SK-MEL-5 (cell line): Measurements from ENCODE around the gene MYMX. TPM values are rescaled to one million over a fixed set of nuclear protein-coding genes. Genes with fewer than 3 reads are reported as not detected.
A peak's percentile ranks its signal among the peaks of the same experiment; 100 is the strongest.

Experiments used
- DNase-seq: peaks from one replicate; pipeline ENCODE4 v3.0.0-alpha.2; 2016; ENCODE audit warnings: low read depth, low spot score
- in situ Hi-C: cut with HindIII; loops from 2 replicates; pipeline ENCODE4 v1.10.0; 2016; ENCODE audit warnings: low sequenced_read_pairs, high pct_unique_total_duplicates, low pct_unique_long_range_greater_than_20kb
- total RNA-seq: library from RNA; depleted of rRNA; stranded (reverse); fragments of >200 nt; shearing (Covaris generic); gene quantifications from 2 replicates; pipeline ENCODE4 v1.2.3, GENCODE V29; 2014

Gene MYMX
- total RNA-seq, 1 experiment from 2014 or later, result not detected

DNA sequence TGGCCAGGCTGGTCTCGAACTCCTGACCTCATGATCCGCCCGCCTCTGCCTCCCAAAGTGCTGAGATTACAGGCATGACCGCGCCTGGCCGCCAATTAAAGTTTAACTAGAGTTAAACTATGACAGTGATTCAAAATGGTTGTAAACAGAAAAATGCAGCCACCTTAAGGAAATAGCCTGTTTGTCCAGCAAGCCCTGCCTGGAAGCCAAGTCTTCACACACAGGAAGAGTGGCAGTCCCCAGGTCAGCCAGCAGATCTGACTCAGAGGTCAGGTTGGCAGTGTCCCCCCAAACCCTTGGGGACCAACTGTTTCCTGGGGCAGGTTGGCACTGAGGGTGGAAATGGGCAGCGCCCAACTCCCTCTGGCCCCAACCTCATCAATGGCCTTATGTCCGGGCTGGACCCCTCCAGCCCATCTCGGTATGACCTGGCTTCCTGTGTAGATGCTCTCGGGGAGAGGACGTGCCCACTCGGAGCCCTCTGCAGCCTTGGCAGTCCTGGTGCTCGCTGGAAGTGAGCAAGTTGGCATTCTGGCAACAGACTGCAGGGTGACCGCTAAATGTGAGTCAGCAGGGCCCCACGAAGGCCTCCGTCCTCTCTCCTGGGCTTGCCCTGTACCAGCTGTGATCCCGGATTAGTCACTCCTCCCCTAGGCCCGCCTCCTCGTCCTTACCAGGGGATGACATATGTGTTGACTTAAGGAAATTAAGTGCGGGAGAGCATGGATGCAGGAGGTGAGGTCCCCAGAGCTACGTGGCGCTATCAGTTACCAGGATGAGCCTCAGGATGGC lies 20.5 kb downstream of the MYMX start:
- peak; percentile 70 for DNase-seq
- in situ Hi-C loops, result no loop called here

DNA sequence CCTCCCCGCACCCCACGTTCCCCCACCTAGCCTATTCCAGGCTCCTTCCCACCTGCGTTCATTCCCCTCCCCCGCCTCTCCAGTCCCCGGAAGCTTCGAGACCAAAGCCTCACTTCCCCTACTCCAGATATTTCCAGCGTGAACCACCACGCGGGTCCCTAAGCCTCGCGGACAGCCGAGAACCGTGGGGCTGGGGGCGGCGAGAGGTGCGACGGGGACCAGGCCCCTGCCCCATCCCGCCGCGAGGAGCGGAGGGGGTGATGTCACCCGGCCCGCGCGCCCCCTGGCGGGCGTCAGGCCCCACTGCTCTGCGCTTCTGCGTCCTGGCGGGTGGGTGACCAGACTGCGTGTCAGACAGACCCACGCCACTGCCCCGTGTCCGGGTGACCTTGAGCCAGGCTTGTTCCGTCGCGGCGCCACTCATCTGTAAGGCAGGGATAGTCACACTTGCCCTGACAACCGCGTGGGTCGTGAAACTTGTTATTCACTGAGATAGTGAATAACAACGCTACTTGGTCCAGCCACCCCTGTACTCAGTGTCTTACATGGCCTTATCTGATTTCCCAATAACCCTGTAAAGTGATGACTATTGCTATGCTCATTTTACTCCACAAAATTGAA lies 21.2 kb downstream of the MYMX start:
- DNase-seq, result peak; percentile 62
- in situ Hi-C loops, result no loop called here

DNA sequence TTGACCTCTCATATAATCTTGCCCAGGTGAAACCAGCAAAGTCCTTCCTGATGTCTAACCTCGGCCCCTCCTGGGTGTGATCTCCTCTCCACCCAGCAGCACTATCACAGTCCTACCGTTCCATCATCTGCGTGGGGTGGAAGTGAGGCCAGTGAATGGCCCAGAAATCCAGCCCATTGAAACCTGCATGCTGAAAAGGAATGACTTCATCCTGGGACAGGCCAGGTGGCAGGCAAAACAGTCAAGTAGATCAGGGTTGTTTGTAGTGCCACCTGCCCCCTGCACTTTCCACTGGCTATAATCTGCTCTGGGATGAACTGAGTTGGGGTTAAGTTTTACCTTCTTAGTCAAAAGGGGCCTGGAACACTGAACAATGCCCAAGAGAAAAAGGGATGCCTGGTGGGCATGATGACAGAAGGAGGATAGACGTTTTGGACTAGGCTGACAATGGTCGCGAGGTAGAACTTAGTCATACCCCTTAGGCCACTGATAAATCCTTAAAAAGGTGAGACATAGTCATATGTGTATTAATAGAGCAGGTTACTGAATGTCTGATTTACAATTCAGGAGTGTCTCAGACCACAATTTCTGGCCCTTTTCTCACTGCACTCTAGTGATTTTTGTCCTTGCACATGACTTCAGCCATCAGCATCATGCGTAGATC lies 22.1 kb downstream of the MYMX start:
- DNase-seq, result no peak
- in situ Hi-C loops, result no loop called here

DNA sequence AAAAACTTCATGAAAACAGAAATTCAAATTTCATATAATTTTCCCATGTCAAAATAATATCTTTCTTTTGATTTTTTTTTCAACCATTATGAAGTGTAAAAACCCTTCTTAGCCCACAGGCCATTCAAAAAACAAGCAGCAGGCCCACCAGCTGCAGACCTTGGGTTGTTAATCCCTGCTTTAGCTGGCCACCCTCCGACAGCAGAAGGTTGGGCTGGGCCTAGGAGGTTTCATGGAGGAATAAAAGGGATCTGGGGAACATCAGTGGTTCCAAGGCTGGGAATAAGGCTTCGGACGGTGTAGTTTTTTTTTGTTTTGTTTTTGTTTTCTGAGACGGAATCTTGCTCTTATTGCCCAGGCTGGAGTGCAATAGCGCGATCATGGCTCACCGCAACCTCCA lies 26.6 kb downstream of the MYMX start:
- in situ Hi-C loops, result no loop called here
- no peak for DNase-seq

DNA sequence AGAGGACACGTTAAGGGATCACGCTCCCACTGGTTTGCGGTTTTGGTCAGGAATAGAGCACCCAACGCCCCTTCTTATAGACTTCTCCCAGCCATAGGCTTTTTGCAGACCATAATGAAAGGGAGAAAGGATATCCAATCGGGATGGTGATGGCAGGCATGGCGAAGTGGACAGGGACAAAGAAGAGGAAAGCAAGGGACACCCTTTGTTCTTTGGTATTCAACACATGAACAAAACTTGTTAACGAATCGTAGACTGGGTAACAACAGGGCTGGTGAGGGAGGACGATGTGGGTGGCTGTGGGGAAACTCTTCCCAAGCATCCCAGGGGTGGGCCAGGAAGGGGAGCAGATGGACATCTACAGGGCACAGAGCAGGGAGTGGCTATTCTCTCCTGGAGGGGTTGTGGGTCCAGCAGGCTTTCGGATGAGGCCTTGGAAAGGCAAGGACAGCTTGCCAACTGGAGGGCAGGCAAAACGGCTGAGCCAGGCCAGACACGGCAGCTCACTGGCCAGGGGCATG lies 28.7 kb downstream of the MYMX start:
- in situ Hi-C loops, result no loop called here
- no peak for DNase-seq

DNA sequence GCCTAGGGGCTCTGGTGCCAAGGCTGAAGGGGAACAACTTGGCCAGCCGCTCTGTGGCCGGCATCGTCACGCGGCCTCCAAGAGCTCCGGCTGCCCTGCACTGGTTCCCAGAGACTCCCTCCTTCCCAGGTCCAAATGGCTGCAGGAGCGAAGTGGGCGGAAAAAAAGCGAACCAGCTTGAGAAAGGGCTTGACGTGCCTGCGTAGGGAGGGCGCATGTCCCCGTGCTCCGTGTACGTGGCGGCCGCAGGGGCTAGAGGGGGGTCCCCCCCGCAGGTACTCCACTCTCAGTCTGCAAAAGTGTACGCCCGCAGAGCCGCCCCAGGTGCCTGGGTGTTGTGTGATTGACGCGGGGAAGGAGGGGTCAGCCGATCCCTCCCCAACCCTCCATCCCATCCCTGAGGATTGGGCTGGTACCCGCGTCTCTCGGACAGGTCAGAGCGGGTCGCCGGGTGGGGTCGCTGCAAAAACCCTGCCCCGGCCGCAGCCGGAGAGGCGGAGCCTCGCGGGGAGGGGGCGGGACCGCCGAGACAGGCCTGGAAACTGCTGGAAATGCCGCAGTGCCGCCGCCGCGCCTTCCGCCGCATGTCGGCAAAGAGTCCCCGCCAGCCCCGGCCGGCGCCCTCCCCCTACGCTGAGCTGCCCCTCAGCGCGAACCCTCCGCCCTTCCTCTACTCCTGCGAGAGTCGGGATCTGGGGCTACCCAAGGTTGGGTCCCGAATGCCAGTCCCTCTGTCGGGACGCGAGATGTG lies 29.4 kb downstream of the MYMX start:
- DNase-seq, result peak; percentile 81
- in situ Hi-C loops, result no loop called here

DNA sequence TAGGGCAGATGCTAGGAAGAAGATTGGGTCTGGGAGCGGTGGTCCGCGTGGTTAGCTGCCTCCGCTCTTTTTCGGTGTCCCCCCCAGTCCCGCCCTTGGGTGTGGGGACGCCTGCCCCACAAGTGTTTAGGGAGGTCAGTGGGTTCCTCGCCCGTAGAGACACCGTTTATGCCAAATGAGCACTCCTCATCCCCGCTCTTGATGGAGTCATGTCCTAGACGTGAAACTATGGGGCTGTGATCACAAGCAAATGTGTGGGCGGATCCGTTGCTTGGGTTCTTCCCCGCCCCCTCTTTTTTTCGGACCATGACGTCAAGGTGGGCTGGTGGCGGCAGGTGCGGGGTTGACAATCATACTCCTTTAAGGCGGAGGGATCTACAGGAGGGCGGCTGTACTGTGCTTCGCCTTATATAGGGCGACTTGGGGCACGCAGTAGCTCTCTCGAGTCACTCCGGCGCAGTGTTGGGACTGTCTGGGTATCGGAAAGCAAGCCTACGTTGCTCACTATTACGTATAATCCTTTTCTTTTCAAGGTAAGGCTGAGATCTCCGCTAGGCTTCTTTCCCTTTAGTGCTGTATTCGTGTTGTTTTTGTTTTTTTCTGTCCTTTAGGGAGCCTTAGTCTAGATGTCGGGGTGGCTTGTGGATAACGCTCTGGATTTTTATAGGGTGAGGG lies 30.1 kb downstream of the MYMX start, which contains the start of gene HSP90AB1:
TSS of gene HSP90AB1 (plus strand) at position 439 of the 675 bp plus-strand sequence. CDS start 1,529 bp downstream, outside the sequence.
- peak; percentile 96 for DNase-seq
- in situ Hi-C loops, result no loop called here

DNA sequence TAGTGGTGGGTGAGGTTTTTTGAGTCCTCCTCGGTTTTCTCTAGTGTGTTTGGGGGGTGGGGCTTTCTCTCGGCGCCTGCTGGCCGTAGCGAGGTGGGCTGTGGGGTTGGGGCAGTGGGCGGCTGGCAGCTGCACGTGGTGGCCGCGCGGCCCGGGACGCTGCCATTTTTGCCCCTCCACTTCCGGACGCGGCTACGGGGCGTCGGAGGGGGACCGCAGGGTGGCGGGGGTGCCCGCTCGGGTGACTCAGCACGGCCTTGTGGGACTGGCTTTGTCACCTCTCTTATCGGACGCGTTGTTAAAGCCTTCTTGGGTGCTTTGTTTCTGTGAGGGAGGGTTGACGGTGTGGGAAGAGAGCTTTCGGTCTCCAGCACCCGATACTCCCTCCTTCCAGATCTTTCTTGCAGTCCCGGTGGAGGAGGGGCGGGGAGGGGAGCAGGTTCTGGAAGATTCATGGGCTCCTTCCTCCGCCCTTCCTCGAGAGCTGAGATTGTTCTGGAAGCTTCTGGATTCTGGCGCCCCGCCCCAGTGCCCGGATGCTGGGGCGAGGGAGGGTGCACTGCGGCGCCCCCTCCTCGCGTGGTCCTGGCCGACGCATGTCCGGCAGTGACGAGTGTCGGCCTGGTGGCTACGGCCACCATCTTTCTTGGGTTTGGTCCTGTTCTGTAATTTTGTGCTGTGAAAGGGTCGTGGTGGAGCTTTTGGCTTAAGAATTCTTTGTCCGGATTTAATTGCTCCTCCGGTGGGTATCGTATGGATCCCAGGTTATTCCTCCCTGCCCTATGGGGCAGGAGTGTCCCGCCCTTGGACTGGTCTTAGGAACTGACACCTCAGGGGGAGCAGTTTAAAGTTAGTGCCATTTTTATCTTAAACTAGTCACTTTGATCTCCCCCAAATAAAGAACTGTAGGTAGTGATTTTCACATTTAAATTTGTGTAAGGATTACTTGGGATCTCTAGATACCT lies 30.9 kb downstream of the MYMX start:
- in situ Hi-C loops, result no loop called here
- DNase-seq, result peak; percentile 67

DNA sequence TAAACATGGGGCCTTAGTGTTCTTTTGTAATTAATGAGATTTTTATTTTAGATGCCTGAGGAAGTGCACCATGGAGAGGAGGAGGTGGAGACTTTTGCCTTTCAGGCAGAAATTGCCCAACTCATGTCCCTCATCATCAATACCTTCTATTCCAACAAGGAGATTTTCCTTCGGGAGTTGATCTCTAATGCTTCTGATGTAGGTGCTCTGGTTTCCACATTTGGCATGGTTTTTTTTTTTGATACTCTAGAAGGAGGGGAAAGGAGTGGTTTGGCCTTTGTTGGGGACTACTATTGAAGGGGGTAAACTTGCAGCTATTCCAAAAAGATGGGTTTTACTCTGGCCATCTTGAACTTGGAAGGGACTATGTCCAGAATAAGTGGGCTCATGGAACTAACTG lies 31.9 kb downstream of the MYMX start:
- in situ Hi-C loops, result no loop called here
- DNase-seq, result no peak

DNA sequence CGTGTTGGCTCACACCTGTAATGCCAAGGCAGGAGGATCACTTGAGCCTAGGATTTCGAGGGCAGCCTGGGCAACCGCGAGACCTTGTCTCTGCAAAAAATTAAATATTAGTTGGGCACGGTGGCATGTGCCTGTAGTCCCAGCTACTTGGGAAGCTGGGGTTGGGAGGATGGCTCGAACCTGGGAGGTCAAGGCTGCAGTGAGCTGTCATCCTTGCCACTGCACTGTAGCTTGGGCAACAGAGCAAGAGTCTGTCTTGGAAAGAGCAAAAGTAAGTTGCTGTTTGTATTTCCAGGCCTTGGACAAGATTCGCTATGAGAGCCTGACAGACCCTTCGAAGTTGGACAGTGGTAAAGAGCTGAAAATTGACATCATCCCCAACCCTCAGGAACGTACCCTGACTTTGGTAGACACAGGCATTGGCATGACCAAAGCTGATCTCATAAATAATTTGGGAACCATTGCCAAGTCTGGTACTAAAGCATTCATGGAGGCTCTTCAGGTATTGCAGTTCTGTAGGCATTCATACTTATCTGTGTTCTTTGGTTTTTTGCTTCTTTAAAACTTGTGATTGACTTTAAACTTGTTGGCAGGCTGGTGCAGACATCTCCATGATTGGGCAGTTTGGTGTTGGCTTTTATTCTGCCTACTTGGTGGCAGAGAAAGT lies 32.5 kb downstream of the MYMX start:
- in situ Hi-C loops, result no loop called here
- no peak for DNase-seq

DNA sequence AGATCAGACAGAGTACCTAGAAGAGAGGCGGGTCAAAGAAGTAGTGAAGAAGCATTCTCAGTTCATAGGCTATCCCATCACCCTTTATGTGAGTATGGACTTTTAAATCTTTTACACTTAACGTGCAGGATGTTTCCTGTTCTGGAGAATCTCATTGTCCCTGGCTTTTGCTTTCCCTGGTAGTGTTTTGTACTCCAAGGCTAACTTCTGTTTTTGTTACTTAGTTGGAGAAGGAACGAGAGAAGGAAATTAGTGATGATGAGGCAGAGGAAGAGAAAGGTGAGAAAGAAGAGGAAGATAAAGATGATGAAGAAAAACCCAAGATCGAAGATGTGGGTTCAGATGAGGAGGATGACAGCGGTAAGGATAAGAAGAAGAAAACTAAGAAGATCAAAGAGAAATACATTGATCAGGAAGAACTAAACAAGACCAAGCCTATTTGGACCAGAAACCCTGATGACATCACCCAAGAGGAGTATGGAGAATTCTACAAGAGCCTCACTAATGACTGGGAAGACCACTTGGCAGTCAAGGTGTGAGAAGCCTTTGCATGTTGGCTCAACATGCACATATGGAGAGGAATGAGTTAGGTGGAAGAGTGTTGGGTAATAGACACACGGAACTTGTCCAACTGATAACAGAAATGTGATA lies 33.5 kb downstream of the MYMX start:
- in situ Hi-C loops, result no loop called here
- no peak for DNase-seq

DNA sequence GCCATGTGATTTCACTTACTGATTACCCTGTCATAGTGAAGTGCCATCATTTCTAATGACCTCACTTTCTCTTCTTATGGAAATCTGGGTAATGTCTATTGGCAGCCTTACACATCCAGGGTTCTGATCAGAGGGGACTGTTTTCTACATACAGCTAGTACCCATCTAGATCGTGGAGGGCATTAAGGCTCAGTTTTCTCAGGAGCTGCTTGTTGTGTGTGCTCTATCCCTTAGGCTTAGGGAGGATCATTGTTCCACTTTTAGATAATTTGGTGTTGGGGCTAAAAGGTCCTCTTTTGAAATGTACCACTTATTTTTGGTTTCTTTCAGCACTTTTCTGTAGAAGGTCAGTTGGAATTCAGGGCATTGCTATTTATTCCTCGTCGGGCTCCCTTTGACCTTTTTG lies 34.0 kb downstream of the MYMX start:
- no peak for DNase-seq
- in situ Hi-C loops, result no loop called here

DNA sequence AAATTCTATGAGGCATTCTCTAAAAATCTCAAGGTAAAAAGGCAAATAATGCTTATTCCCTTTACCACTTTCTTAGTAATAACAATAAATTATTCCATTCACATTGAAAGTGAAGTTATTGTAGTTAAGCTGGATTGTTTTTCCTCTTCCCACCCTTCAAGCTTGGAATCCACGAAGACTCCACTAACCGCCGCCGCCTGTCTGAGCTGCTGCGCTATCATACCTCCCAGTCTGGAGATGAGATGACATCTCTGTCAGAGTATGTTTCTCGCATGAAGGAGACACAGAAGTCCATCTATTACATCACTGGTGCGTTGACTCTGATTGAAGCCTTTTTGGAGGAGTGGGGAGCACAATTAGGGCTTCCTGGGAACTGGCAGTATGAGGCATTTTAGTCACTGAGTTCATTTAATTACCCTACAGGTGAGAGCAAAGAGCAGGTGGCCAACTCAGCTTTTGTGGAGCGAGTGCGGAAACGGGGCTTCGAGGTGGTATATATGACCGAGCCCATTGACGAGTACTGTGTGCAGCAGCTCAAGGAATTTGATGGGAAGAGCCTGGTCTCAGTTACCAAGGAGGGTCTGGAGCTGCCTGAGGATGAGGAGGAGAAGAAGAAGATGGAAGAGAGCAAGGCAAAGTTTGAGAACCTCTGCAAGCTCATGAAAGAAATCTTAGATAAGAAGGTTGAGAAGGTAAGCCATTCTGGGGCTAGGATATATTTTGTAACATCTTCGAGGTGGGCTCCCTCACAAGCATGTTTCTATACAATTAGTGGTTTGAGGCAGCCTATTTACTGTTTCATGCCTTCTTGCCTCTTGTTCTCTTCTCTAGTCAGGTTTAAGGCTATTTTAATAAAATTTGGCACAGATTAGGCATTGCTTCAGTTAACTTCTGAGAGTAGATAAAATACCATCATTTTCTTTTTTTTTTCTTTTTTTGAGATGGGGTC lies 35.1 kb downstream of the MYMX start:
- in situ Hi-C loops, result no loop called here
- no peak for DNase-seq

DNA sequence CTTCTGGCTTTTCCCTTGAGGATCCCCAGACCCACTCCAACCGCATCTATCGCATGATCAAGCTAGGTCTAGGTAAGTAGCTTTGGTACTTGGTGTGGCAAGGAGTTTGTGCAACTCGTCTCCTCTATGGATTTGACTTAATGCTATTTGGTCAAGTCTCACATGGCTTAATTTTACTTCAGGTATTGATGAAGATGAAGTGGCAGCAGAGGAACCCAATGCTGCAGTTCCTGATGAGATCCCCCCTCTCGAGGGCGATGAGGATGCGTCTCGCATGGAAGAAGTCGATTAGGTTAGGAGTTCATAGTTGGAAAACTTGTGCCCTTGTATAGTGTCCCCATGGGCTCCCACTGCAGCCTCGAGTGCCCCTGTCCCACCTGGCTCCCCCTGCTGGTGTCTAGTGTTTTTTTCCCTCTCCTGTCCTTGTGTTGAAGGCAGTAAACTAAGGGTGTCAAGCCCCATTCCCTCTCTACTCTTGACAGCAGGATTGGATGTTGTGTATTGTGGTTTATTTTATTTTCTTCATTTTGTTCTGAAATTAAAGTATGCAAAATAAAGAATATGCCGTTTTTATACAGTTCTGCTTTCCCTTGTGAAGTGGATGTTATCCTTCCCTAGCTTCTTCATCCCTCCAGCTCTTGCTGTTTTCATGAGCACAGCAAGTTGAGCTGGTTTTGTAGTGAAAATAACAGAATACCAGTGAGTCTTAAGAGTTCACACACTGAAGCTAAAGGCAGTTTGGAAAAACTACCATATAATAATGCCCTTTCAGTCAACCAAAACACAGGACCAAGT lies 36.8 kb downstream of the MYMX start:
- peak; percentile 76 for DNase-seq

More for the DNA sequence above, 36.8 kb downstream of the MYMX start:
- in situ Hi-C loops, result no loop called here
